IMR-90 (cell line): ENCODE results near the gene EHMT1. TPM values are rescaled to one million over a fixed set of nuclear protein-coding genes. Genes with fewer than 3 reads are reported as not detected.

Source experiments
- ATAC-seq: fragments of 200-7000 bp; cut with Tn5 transposase; 2 replicates; pipeline ENCODE4 v1.9.1; 2020; ENCODE audit warnings: low read depth, mild to moderate bottlenecking, moderate library complexity
- BruUV-seq: library from RNA; stranded (reverse); fragments of 400-500 nt; replicated peaks from 2 replicates; lab custom pipeline; 2021; lab: Mats Ljungman, UMichigan
- CTCF ChIA-PET: fragments of 300-600 bp; formaldehyde crosslinking; extraction: SDS; loops from one replicate; lab custom pipeline; 2021; ENCODE audit warnings: antibody characterized with exemption; lab: Yijun Ruan, JAX
- POLR2A ChIA-PET: fragments of 300-600 bp; sonication (Branson Sonifier 250); formaldehyde crosslinking; loops from one replicate; lab custom pipeline; 2022; ENCODE audit warnings: antibody characterized with exemption; ENCODE audit not compliant: unreplicated experiment; lab: Charles Lee
- DNase-seq: peaks from one replicate; pipeline ENCODE4 v3.0.0; 2013
- H2AFZ ChIP-seq: replicated peaks from 2 replicates; pipeline ENCODE3; 2013; ENCODE audit warnings: low read length, mild to moderate bottlenecking; ENCODE audit not compliant: poor library complexity
- H2AK5ac ChIP-seq: 2 replicates; pipeline ENCODE4 v1.6.1; 2013; ENCODE audit warnings: low read depth, low read length, inconsistent platforms
- H2AK9ac ChIP-seq: replicated peaks from 2 replicates; pipeline ENCODE3; 2013; ENCODE audit warnings: mild to moderate bottlenecking, low read depth, low read length, moderate library complexity; ENCODE audit not compliant: poor library complexity
- H2BK120ac ChIP-seq: 2 replicates; pipeline ENCODE4 v1.6.1; 2013; ENCODE audit warnings: low read depth, low read length, inconsistent platforms
- H2BK15ac ChIP-seq: 3 replicates; pipeline ENCODE4 v1.6.1; 2013; ENCODE audit warnings: low read depth, low read length, inconsistent platforms
- H2BK20ac ChIP-seq: 2 replicates; pipeline ENCODE4 v1.6.1; 2013; ENCODE audit warnings: low read depth, mild to moderate bottlenecking, inconsistent platforms, low read length, moderate library complexity
- H2BK5ac ChIP-seq: 2 replicates; pipeline ENCODE4 v1.6.1; 2013; ENCODE audit warnings: mild to moderate bottlenecking, low read depth, low read length, inconsistent platforms; ENCODE audit not compliant: poor library complexity, severe bottlenecking
- H3K14ac ChIP-seq: replicated peaks from 2 replicates; pipeline ENCODE4 v1.6.1; 2013; ENCODE audit warnings: low read depth, low read length, inconsistent platforms
- H3K18ac ChIP-seq: 2 replicates; pipeline ENCODE4 v1.6.1; 2013; ENCODE audit warnings: low read depth, low read length, control low read depth
- H3K23ac ChIP-seq: 2 replicates; pipeline ENCODE4 v1.6.1; 2013; ENCODE audit warnings: low read depth, low read length, inconsistent platforms
- H3K27ac ChIP-seq: 2 replicates; pipeline ENCODE4 v1.5.1; 2013; ENCODE audit warnings: mild to moderate bottlenecking, control low read depth, low read length; ENCODE audit not compliant: insufficient read depth
- H3K27me3 ChIP-seq: 2 replicates; pipeline ENCODE4 v1.6.1; 2013; ENCODE audit warnings: low read length; ENCODE audit not compliant: control insufficient read depth, insufficient read depth
- H3K36me3 ChIP-seq: 2 replicates; pipeline ENCODE4 v1.6.1; 2013; ENCODE audit warnings: low read length, mixed read lengths; ENCODE audit not compliant: control insufficient read depth, insufficient read depth
- H3K4ac ChIP-seq: 2 replicates; pipeline ENCODE4 v1.6.1; 2013; ENCODE audit warnings: low read depth, low read length, inconsistent platforms
- H3K4me1 ChIP-seq: 2 replicates; pipeline ENCODE4 v1.6.1; 2013; ENCODE audit warnings: low read length, mixed read lengths; ENCODE audit not compliant: control insufficient read depth, insufficient read depth
- H3K4me2 ChIP-seq: 2 replicates; pipeline ENCODE4 v1.6.1; 2013; ENCODE audit warnings: low read depth, mild to moderate bottlenecking, control low read depth, low read length, moderate library complexity
- H3K4me3 ChIP-seq: 2 replicates; pipeline ENCODE4 v1.5.1; 2013; ENCODE audit warnings: low read depth, mild to moderate bottlenecking, control low read depth, low read length, moderate library complexity; ENCODE audit not compliant: insufficient read depth
- H3K56ac ChIP-seq: 2 replicates; pipeline ENCODE4 v1.6.1; 2013; ENCODE audit warnings: low read length, inconsistent platforms; ENCODE audit not compliant: insufficient read depth; ENCODE audit errors: extremely low read depth
- H3K79me1 ChIP-seq, 2 experiments: 2 replicates each; pipeline ENCODE4 v1.6.1; 2013; ENCODE audit warnings: low read length in 2 of 2, inconsistent platforms in 1 of 2, low read depth in 1 of 2
- H3K9ac ChIP-seq: 2 replicates; pipeline ENCODE4 v1.6.1; 2013; ENCODE audit warnings: low read depth, low read length, control low read depth
- H3K9me1 ChIP-seq: 2 replicates; pipeline ENCODE4 v1.6.1; 2013; ENCODE audit warnings: low read length, inconsistent platforms; ENCODE audit not compliant: insufficient read depth
- H3K9me3 ChIP-seq: 2 replicates; pipeline ENCODE4 v1.6.1; 2013; ENCODE audit warnings: low read length; ENCODE audit not compliant: control insufficient read depth, insufficient read depth
- H4K20me1 ChIP-seq: 2 replicates; pipeline ENCODE4 v1.6.1; 2013; ENCODE audit warnings: low read length, inconsistent platforms; ENCODE audit not compliant: insufficient read depth
- H4K5ac ChIP-seq: 2 replicates; pipeline ENCODE4 v1.6.1; 2013; ENCODE audit warnings: mild to moderate bottlenecking, low read depth, low read length, control low read depth
- H4K8ac ChIP-seq, 2 experiments: 2 replicates each; pipeline ENCODE4 v1.6.1; 2013; ENCODE audit warnings: low read depth in 2 of 2, low read length in 2 of 2, control low read depth in 1 of 2, inconsistent platforms in 1 of 2
- H4K91ac ChIP-seq: 2 replicates; pipeline ENCODE4 v1.6.1; 2013; ENCODE audit warnings: low read depth, low read length, inconsistent platforms; ENCODE audit not compliant: insufficient read depth
- SMC3 ChIP-seq: fragments of 150-350 bp; IDR thresholded peaks from 2 replicates; pipeline ENCODE4 v1.6.1; 2016; ENCODE audit warnings: low read depth, mild to moderate bottlenecking, antibody characterized with exemption, low read length, moderate library complexity
- whole genome bisulfite sequencing, 2 experiments: methylation state at CpG; one replicate each; pipeline versions ENCODE4 v1.1.5 to v1.1.7; 2013; ENCODE audit warnings: missing lambda C conversion rate in 2 of 2; ENCODE audit not compliant: insufficient read length in 1 of 2; ENCODE audit errors: extremely low coverage in 2 of 2; 5-methylcytosine and 5-hydroxymethylcytosine counted together
- dilution Hi-C: fragments of 300-500 bp; cut with HindIII; formaldehyde crosslinking; loops from one replicate; pipeline ENCODE4 v1.14.3; 2018; ENCODE audit warnings: low sequenced_read_pairs; ENCODE audit not compliant: unreplicated experiment
- in situ Hi-C: fragments of 300-500 bp; cut with MboI; formaldehyde crosslinking; loops from 3 replicates; pipeline ENCODE4 v1.14.3; 2019; ENCODE audit warnings: low sequenced_read_pairs, inconsistent platforms, mixed read lengths
- intact Hi-C: fragments of 100-400 bp; cut with micrococcal nuclease; formaldehyde crosslinking; loops from 2 replicates; pipeline ENCODE4 v1.10.0; 2022
- polyA plus RNA-seq, 3 experiments: library from polyadenylated mRNA; depleted of rRNA; stranded (reverse); fragments of >200 nt; gene quantifications; 2 replicates each; pipeline ENCODE4 v1.2.3, GENCODE V29; 2012; ENCODE audit warnings: low replicate concordance in 1 of 3
- total RNA-seq: library from RNA; depleted of rRNA; stranded (reverse); fragments of >200 nt; gene quantifications from 2 replicates; pipeline ENCODE4 v1.2.3, GENCODE V29; 2012
- TF ChIP-seq, protein P1 (sequence below): conservative IDR thresholded peaks from 2 replicates; pipeline ENCODE4 v1.5.1; 2012; ENCODE audit warnings: mild to moderate bottlenecking, low read depth, low read length, improper control_type of control experiment
- TF ChIP-seq, protein P2 (sequence below): fragments of 150-350 bp; IDR thresholded peaks from 2 replicates; pipeline ENCODE4 v1.6.1; 2016; ENCODE audit warnings: low read depth, mild to moderate bottlenecking, low read length, moderate library complexity, borderline replicate concordance

The EHMT1 gene
- total and polyA plus RNA-seq, 2 of the 4 experiments (the other 2 are of a cell fraction), result 32.8 to 35.1 TPM

DNA sequence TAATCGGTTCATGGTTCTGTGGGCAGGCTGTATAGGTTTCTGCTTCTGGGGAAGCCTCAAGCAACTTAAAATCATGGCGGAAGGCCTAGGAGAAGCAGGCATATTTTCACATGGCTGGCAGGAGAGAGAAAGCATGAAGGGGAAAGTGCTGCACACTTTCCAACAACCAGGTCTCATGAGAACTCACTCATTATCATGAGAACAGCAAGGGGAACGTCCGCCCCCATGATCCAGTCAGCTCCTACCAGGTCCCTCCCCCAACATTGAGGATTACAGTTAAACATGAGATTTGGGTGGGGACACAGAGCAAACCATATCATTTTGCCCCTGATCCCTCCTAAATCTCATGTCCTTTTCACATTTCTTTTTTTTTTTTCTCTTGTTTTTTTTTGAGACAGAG lies 82.1 kb downstream of the EHMT1 start:
- Histone ChIP-seq H3K18ac (no peak overlapping the region), H4K20me1 (peaks cover 69% of the 10 kb centered on the region), H2AFZ (no peak overlapping the region), H3K4me3 (no peak overlapping the region), H3K4me2 (no peak overlapping the region), H3K14ac (no peak overlapping the region), H3K27me3 (no peaks in the 10 kb centered on the region), H2BK20ac (no peak overlapping the region), H2BK120ac (no peak overlapping the region), H3K27ac (no peak overlapping the region), H4K5ac (no peak overlapping the region), H3K4ac (no peak overlapping the region), H3K9me1 (peaks cover 24% of the 10 kb centered on the region), H4K8ac (no peak overlapping the region), H3K4me1 (peaks cover 2% of the 10 kb centered on the region; the same call in 1 of the 2 replicates), H4K91ac (no peak overlapping the region), H3K9ac (no peak overlapping the region), H2AK9ac (no peak overlapping the region), H3K36me3 (0 out of 2 replicates have a peak, but pooled peaks cover 1% of the 10 kb centered on the region), H3K9me3 (peaks cover 8% of the 10 kb centered on the region; the same call in 1 of the 2 replicates), H2BK15ac (no peak overlapping the region), H3K23ac (no peak overlapping the region), H3K56ac (no peak overlapping the region), H2AK5ac (no peak overlapping the region), H3K79me1 (peaks cover 38 to 86% of the 10 kb centered on the region in 2 experiments), H2BK5ac (no peak overlapping the region)
- no CpG with 5 or more reads among the region's 4 CpGs for WGBS, 2 experiments
- DNase-seq, result no peak
- intact Hi-C loops (no loop called here), dilution Hi-C loops (no loop called here), in situ Hi-C loops (no loop called here)
- no TSS peak for BruUV-seq
- CTCF ChIA-PET, result interaction anchor here (0.7 to 0.8 kb wide), 2 partner anchors 11 to 14 kb away, joined by 3 read pairs; no protein-coding TSS in a partner anchor
- no peak for TF ChIP-seq SMC3
- TF ChIP-seq, protein P1, sequence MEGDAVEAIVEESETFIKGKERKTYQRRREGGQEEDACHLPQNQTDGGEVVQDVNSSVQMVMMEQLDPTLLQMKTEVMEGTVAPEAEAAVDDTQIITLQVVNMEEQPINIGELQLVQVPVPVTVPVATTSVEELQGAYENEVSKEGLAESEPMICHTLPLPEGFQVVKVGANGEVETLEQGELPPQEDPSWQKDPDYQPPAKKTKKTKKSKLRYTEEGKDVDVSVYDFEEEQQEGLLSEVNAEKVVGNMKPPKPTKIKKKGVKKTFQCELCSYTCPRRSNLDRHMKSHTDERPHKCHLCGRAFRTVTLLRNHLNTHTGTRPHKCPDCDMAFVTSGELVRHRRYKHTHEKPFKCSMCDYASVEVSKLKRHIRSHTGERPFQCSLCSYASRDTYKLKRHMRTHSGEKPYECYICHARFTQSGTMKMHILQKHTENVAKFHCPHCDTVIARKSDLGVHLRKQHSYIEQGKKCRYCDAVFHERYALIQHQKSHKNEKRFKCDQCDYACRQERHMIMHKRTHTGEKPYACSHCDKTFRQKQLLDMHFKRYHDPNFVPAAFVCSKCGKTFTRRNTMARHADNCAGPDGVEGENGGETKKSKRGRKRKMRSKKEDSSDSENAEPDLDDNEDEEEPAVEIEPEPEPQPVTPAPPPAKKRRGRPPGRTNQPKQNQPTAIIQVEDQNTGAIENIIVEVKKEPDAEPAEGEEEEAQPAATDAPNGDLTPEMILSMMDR, result no peak
- TF ChIP-seq, protein P2, sequence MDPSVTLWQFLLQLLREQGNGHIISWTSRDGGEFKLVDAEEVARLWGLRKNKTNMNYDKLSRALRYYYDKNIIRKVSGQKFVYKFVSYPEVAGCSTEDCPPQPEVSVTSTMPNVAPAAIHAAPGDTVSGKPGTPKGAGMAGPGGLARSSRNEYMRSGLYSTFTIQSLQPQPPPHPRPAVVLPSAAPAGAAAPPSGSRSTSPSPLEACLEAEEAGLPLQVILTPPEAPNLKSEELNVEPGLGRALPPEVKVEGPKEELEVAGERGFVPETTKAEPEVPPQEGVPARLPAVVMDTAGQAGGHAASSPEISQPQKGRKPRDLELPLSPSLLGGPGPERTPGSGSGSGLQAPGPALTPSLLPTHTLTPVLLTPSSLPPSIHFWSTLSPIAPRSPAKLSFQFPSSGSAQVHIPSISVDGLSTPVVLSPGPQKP, result no peak
- ATAC-seq, result no peak
- POLR2A ChIA-PET, result no interaction called here
